NB4 (cell line): ENCODE measurements around the gene PDE3B.

Experiments used
- MYC ChIP-seq: IDR thresholded peaks from 2 replicates; pipeline ENCODE4 v1.6.1; 2011; ENCODE audit warnings: low read depth, low read length
- POLR2A ChIP-seq: IDR thresholded peaks from 2 replicates; pipeline ENCODE4 v1.6.1; 2011; ENCODE audit warnings: mild to moderate bottlenecking; ENCODE audit not compliant: insufficient read length; ENCODE audit errors: extremely low read depth
- TF ChIP-seq, protein P1 (sequence below): IDR thresholded peaks from one replicate; pipeline ENCODE4 v1.5.1; 2012; ENCODE audit warnings: low read depth, low read length
- TF ChIP-seq, protein P2 (sequence below): IDR thresholded peaks from 2 replicates; pipeline ENCODE4 v1.6.1; 2011; ENCODE audit warnings: low read depth, low read length

DNA sequence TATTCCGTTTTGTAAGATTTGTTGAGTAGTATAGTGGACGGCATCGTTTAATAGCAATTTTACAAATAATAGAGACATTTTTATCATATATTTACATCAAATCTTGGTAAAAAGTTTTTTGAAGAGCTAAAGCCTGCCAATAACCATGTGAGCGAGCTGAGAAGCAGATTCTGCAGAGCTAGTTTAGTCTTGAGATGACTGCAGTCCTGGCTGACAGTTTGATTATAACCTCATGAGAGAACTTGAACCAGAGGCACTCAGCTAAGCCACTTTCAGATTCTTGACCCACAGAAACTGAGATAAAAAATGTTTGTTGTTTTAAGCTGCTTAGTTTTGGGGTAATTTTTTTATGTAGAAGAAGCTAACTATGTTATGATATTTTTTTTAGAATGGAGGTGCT, 78.9 kb downstream of the PDE3B start:
- TF ChIP-seq, protein P1, sequence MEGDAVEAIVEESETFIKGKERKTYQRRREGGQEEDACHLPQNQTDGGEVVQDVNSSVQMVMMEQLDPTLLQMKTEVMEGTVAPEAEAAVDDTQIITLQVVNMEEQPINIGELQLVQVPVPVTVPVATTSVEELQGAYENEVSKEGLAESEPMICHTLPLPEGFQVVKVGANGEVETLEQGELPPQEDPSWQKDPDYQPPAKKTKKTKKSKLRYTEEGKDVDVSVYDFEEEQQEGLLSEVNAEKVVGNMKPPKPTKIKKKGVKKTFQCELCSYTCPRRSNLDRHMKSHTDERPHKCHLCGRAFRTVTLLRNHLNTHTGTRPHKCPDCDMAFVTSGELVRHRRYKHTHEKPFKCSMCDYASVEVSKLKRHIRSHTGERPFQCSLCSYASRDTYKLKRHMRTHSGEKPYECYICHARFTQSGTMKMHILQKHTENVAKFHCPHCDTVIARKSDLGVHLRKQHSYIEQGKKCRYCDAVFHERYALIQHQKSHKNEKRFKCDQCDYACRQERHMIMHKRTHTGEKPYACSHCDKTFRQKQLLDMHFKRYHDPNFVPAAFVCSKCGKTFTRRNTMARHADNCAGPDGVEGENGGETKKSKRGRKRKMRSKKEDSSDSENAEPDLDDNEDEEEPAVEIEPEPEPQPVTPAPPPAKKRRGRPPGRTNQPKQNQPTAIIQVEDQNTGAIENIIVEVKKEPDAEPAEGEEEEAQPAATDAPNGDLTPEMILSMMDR, result no peak
- no peak for TF ChIP-seq POLR2A
- TF ChIP-seq, protein P2, sequence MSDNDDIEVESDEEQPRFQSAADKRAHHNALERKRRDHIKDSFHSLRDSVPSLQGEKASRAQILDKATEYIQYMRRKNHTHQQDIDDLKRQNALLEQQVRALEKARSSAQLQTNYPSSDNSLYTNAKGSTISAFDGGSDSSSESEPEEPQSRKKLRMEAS, result no peak
- TF ChIP-seq MYC, result no peak
